Smooth muscle cell (in vitro differentiated cells): ENCODE measurements around the gene EIF2A. TPM values are rescaled to one million over a fixed set of nuclear protein-coding genes. Genes with fewer than 3 reads are reported as not detected.

Experiments used
- DNase-seq: peaks from one replicate; lab custom pipeline; 2025; ENCODE audit not compliant: unreplicated experiment; lab: John Stamatoyannopoulos, UW
- H2AFZ ChIP-seq: fragments of 200-600 bp; sonication (generic); 2 replicates; pipeline ENCODE4 v1.6.0; 2016; ENCODE audit warnings: antibody characterized with exemption, low read depth, mild to moderate bottlenecking
- H3F3A ChIP-seq: fragments of 200-600 bp; sonication (generic); 2 replicates; pipeline ENCODE4 v1.6.0; 2017; ENCODE audit warnings: antibody characterized with exemption, low read depth
- H3K27ac ChIP-seq: fragments of 200-600 bp; sonication (generic); 2 replicates; pipeline ENCODE4 v1.5.1; 2016; ENCODE audit warnings: low read depth, mild to moderate bottlenecking
- H3K27me3 ChIP-seq: fragments of 200-600 bp; sonication (generic); 2 replicates; pipeline ENCODE4 v1.6.1; 2016; ENCODE audit warnings: low read depth, mild to moderate bottlenecking
- H3K36me3 ChIP-seq: fragments of 200-600 bp; sonication (generic); 2 replicates; pipeline ENCODE4 v1.5.1; 2016; ENCODE audit warnings: low read depth
- H3K4me1 ChIP-seq: fragments of 200-600 bp; sonication (generic); 2 replicates; pipeline ENCODE4 v1.5.1; 2016; ENCODE audit warnings: low read depth
- H3K4me2 ChIP-seq: fragments of 200-600 bp; sonication (generic); 2 replicates; pipeline ENCODE4 v1.6.0; 2016; ENCODE audit warnings: mild to moderate bottlenecking
- H3K4me3 ChIP-seq: fragments of 200-600 bp; sonication (generic); 2 replicates; pipeline ENCODE4 v1.5.1; 2016; ENCODE audit warnings: mild to moderate bottlenecking
- H3K79me2 ChIP-seq: fragments of 200-600 bp; sonication (generic); 2 replicates; pipeline ENCODE4 v1.6.0; 2016; ENCODE audit warnings: low read depth, mild to moderate bottlenecking
- H3K9ac ChIP-seq: fragments of 200-600 bp; sonication (generic); 2 replicates; pipeline ENCODE4 v1.6.0; 2016; ENCODE audit warnings: low read depth
- H3K9me3 ChIP-seq: fragments of 200-600 bp; sonication (generic); replicated peaks from 2 replicates; pipeline ENCODE4 v1.5.1; 2016; ENCODE audit warnings: low read depth
- H4K20me1 ChIP-seq: fragments of 200-600 bp; sonication (generic); 2 replicates; pipeline ENCODE4 v1.6.0; 2016; ENCODE audit warnings: low read depth
- CTCF ChIP-seq: fragments of 200-600 bp; sonication (generic); IDR thresholded peaks from 2 replicates; pipeline ENCODE4 v1.5.1; 2017; ENCODE audit warnings: borderline replicate concordance, mild to moderate bottlenecking, antibody characterized with exemption; ENCODE audit not compliant: insufficient read depth, poor library complexity, severe bottlenecking
- WGBS: methylation state at CpG from one replicate; pipeline ENCODE4 v1.1.7; 2016; ENCODE audit warnings: low lambda C conversion rate; 5-methylcytosine and 5-hydroxymethylcytosine counted together
- polyA plus RNA-seq: library from polyadenylated mRNA; unstranded; fragments of >200 nt; fragmentation: Nextera tagmentation; extraction: Ambion mirVana; gene quantifications from 2 replicates; pipeline ENCODE4 v1.2.1, GENCODE V29; 2016
- total RNA-seq: library from RNA; depleted of rRNA; stranded (reverse); fragments of >200 nt; gene quantifications from 2 replicates; pipeline ENCODE4 v1.2.3, GENCODE V29; 2014

The EIF2A gene
- total and polyA plus RNA-seq, 2 experiments from 2014 or later: 34.0 to 166 TPM

- no peaks in the 10 kb centered on the region for H3K27me3 ChIP-seq
- H3K27ac ChIP-seq: no peak overlapping the region
- no peak for TF ChIP-seq CTCF
- no peak overlapping the region for H3K4me2 ChIP-seq
- H3K4me1 ChIP-seq: no peaks in the 10 kb centered on the region
- no peak for DNase-seq
- H3K36me3 ChIP-seq: peaks cover 25% of the 10 kb centered on the region
- H3K9ac ChIP-seq: no peak overlapping the region
- H3F3A ChIP-seq: no peaks in the 10 kb centered on the region
- H3K4me3 ChIP-seq: no peak overlapping the region
- H4K20me1 ChIP-seq: peaks cover 5% of the 10 kb centered on the region
- 95% methylated on average over 1 of the region's 1 CpG for WGBS
- H2AFZ ChIP-seq: no peak overlapping the region
- peaks cover 21% of the 10 kb centered on the region for H3K79me2 ChIP-seq
- H3K9me3 ChIP-seq: no peaks in the 10 kb centered on the region
These were observed 36.4 kb downstream of the EIF2A start for GRCh38 chr3:150583028-150583427.

- Histone ChIP-seq H3K9ac (no peak overlapping the region), H3K79me2 (peaks cover 11% of the 10 kb centered on the region), H2AFZ (no peak overlapping the region), H3K27me3 (no peaks in the 10 kb centered on the region), H3K4me2 (no peak overlapping the region), H3F3A (no peaks in the 10 kb centered on the region), H3K27ac (no peak overlapping the region), H4K20me1 (no peaks in the 10 kb centered on the region), H3K4me3 (no peak overlapping the region), H3K36me3 (peaks cover 13% of the 10 kb centered on the region), H3K4me1 (no peaks in the 10 kb centered on the region), H3K9me3 (no peaks in the 10 kb centered on the region)
- TF ChIP-seq CTCF: no peak
- 74% methylated on average over 9 of the region's 9 CpGs for WGBS
- no peak for DNase-seq
These were observed 41.6 kb downstream of the EIF2A start for GRCh38 chr3:150588027-150588830.

- no peaks in the 10 kb centered on the region for H3K27me3 ChIP-seq
- no peak overlapping the region for H3K4me3 ChIP-seq
- no peaks in the 10 kb centered on the region for H3K4me1 ChIP-seq
- peaks cover 15% of the 10 kb centered on the region for H3K79me2 ChIP-seq
- no peak overlapping the region for H3K9ac ChIP-seq
- no peak overlapping the region for H2AFZ ChIP-seq
- H3K9me3 ChIP-seq: no peaks in the 10 kb centered on the region
- no peak overlapping the region for H3K27ac ChIP-seq
- H3K4me2 ChIP-seq: no peak overlapping the region
- 82% methylated on average over 6 of the region's 6 CpGs for WGBS
- H3F3A ChIP-seq: no peaks in the 10 kb centered on the region
- no peak for DNase-seq
- no peaks in the 10 kb centered on the region for H4K20me1 ChIP-seq
- peaks cover 2% of the 10 kb centered on the region for H3K36me3 ChIP-seq
- no peak for TF ChIP-seq CTCF
These were observed 43.2 kb downstream of the EIF2A start for GRCh38 chr3:150589759-150590158.

GRCh38 chr3:150594150-150594549 lies 47.6 kb downstream of the EIF2A start:
- Histone ChIP-seq H3K9me3 (no peaks in the 10 kb centered on the region), H3K36me3 (no peaks in the 10 kb centered on the region), H3K79me2 (peaks cover 24% of the 10 kb centered on the region), H2AFZ (no peak overlapping the region), H3K4me3 (no peak overlapping the region), H3K27me3 (no peaks in the 10 kb centered on the region), H3K4me1 (peaks cover 2% of the 10 kb centered on the region), H3F3A (no peaks in the 10 kb centered on the region), H3K27ac (no peak overlapping the region), H3K4me2 (no peak overlapping the region), H3K9ac (no peak overlapping the region), H4K20me1 (no peaks in the 10 kb centered on the region)
- DNase-seq: no peak
- 92% methylated on average over 4 of the region's 4 CpGs for WGBS
- TF ChIP-seq CTCF: no peak
